KMS-11 (cell line): ENCODE results near the gene P2RX2.

ENCODE experiments used
- H2AFZ ChIP-seq: fragments of 200-600 bp; sonication (generic); 2 replicates; pipeline ENCODE4 v1.6.1; 2016; ENCODE audit warnings: antibody characterized with exemption, mixed run types, low read depth
- H3K27ac ChIP-seq: fragments of 200-600 bp; sonication (generic); 2 replicates; pipeline ENCODE4 v1.6.1; 2016; ENCODE audit warnings: mild to moderate bottlenecking, mixed run types
- H3K27me3 ChIP-seq: fragments of 200-600 bp; sonication (generic); 2 replicates; pipeline ENCODE4 v1.6.1; 2017; ENCODE audit warnings: mild to moderate bottlenecking, low read depth, mixed run types, moderate library complexity; ENCODE audit not compliant: insufficient read depth
- H3K36me3 ChIP-seq: fragments of 200-600 bp; sonication (generic); 2 replicates; pipeline ENCODE4 v1.6.1; 2017; ENCODE audit warnings: mild to moderate bottlenecking, mixed run types; ENCODE audit not compliant: insufficient read depth
- H3K4me1 ChIP-seq: fragments of 200-600 bp; sonication (generic); 2 replicates; pipeline ENCODE4 v1.6.1; 2016; ENCODE audit warnings: mild to moderate bottlenecking, low read depth, mixed run types; ENCODE audit not compliant: poor library complexity, severe bottlenecking
- H3K4me2 ChIP-seq: fragments of 200-600 bp; sonication (generic); 2 replicates; pipeline ENCODE4 v1.7.0; 2016; ENCODE audit warnings: mild to moderate bottlenecking, mixed run types
- H3K4me3 ChIP-seq: fragments of 200-600 bp; sonication (generic); IDR thresholded peaks from 2 replicates; pipeline ENCODE4 v1.6.1; 2017; ENCODE audit warnings: low read depth, low read length, mixed read lengths; ENCODE audit not compliant: insufficient read depth
- H3K79me2 ChIP-seq: fragments of 200-600 bp; sonication (generic); 2 replicates; pipeline ENCODE4 v1.6.1; 2016; ENCODE audit warnings: low read depth, mixed run types; ENCODE audit not compliant: insufficient read depth
- H3K9ac ChIP-seq: fragments of 200-600 bp; sonication (generic); 2 replicates; pipeline ENCODE4 v1.6.1; 2016; ENCODE audit warnings: mild to moderate bottlenecking, mixed run types
- H4K20me1 ChIP-seq: fragments of 200-600 bp; sonication (generic); 2 replicates; pipeline ENCODE4 v1.6.1; 2016; ENCODE audit warnings: mild to moderate bottlenecking, mixed run types; ENCODE audit not compliant: insufficient read depth
- TF ChIP-seq, protein P1 (sequence below): fragments of 200-600 bp; sonication (generic); conservative IDR thresholded peaks from 2 replicates; pipeline ENCODE4 v1.6.1; 2017; ENCODE audit warnings: low read depth, mild to moderate bottlenecking, antibody characterized with exemption, low read length, moderate library complexity, mixed read lengths

Gene P2RX2

DNA sequence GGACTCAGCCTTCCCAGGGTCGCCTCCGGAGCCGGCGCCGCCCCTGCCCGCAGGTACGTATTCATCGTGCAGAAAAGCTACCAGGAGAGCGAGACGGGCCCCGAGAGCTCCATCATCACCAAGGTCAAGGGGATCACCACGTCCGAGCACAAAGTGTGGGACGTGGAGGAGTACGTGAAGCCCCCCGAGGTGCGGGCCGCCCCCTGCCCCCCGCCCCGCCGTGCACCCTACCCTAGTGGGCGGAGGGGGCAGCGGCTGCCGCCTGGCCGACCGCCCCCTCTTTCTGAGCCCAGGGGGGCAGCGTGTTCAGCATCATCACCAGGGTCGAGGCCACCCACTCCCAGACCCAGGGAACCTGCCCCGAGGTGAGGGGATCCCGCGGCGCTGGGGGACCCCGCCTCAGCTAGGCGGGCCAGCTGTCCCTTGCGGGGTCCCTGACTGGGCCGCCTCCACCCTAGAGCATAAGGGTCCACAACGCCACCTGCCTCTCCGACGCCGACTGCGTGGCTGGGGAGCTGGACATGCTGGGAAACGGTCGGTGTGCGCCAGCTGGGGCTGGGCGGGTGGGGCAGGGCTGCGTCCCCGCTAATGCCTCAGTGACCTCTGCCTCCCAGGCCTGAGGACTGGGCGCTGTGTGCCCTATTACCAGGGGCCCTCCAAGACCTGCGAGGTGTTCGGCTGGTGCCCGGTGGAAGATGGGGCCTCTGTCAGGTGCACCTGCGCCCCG is 973 bp downstream of the P2RX2 start:
- no peaks in the 10 kb centered on the region for H3K27me3 ChIP-seq
- no peaks in the 10 kb centered on the region for H4K20me1 ChIP-seq
- H3K9ac ChIP-seq = no peak overlapping the region
- no peaks in the 10 kb centered on the region for H3K79me2 ChIP-seq
- no peak overlapping the region for H2AFZ ChIP-seq
- no peaks in the 10 kb centered on the region for H3K36me3 ChIP-seq
- no peaks in the 10 kb centered on the region for H3K4me1 ChIP-seq
- no peak overlapping the region for H3K4me2 ChIP-seq
- no peak overlapping the region for H3K27ac ChIP-seq
- H3K4me3 ChIP-seq = no peak overlapping the region
- TF ChIP-seq, protein P1, sequence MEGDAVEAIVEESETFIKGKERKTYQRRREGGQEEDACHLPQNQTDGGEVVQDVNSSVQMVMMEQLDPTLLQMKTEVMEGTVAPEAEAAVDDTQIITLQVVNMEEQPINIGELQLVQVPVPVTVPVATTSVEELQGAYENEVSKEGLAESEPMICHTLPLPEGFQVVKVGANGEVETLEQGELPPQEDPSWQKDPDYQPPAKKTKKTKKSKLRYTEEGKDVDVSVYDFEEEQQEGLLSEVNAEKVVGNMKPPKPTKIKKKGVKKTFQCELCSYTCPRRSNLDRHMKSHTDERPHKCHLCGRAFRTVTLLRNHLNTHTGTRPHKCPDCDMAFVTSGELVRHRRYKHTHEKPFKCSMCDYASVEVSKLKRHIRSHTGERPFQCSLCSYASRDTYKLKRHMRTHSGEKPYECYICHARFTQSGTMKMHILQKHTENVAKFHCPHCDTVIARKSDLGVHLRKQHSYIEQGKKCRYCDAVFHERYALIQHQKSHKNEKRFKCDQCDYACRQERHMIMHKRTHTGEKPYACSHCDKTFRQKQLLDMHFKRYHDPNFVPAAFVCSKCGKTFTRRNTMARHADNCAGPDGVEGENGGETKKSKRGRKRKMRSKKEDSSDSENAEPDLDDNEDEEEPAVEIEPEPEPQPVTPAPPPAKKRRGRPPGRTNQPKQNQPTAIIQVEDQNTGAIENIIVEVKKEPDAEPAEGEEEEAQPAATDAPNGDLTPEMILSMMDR = no peak

DNA sequence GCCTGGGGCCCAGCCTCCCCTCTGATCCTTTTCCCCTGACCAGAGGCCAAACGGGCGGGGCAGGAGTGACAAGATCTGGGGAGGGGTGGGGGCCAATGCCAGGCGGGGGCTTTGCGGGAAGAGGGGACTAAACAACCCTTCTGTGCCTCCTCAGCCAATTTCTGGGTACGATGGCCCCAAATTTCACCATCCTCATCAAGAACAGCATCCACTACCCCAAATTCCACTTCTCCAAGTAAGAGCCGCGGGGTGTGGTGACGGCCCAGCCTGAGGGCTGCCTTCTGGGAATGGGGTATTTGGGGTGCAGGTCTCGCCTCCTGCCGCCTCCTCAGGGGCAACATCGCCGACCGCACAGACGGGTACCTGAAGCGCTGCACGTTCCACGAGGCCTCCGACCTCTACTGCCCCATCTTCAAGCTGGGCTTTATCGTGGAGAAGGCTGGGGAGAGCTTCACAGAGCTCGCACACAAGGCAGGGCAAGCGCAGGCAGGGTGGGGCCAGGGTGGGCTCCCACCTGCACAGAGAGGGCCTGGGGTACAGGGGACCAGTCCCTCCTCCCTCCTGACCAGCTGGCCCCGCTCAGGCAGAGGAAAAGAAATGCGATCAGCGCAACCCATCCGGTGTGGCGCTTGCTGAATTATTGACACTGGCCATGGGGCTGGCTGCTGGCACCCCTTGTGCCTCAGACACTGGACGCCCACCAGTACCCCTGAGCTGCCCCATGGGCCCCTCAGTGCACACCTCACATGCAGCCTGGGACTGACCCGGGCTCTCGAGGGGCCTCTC is 1.7 kb downstream of the P2RX2 start:
- no peaks in the 10 kb centered on the region for H3K36me3 ChIP-seq
- no peak overlapping the region for H3K4me3 ChIP-seq
- H3K9ac ChIP-seq = no peak overlapping the region
- no peak overlapping the region for H3K27ac ChIP-seq
- H3K27me3 ChIP-seq = no peaks in the 10 kb centered on the region
- H3K4me2 ChIP-seq = no peak overlapping the region
- H2AFZ ChIP-seq = no peak overlapping the region
- H4K20me1 ChIP-seq = no peaks in the 10 kb centered on the region
- TF ChIP-seq, protein P1 = no peak
- no peaks in the 10 kb centered on the region for H3K4me1 ChIP-seq
- no peaks in the 10 kb centered on the region for H3K79me2 ChIP-seq

DNA sequence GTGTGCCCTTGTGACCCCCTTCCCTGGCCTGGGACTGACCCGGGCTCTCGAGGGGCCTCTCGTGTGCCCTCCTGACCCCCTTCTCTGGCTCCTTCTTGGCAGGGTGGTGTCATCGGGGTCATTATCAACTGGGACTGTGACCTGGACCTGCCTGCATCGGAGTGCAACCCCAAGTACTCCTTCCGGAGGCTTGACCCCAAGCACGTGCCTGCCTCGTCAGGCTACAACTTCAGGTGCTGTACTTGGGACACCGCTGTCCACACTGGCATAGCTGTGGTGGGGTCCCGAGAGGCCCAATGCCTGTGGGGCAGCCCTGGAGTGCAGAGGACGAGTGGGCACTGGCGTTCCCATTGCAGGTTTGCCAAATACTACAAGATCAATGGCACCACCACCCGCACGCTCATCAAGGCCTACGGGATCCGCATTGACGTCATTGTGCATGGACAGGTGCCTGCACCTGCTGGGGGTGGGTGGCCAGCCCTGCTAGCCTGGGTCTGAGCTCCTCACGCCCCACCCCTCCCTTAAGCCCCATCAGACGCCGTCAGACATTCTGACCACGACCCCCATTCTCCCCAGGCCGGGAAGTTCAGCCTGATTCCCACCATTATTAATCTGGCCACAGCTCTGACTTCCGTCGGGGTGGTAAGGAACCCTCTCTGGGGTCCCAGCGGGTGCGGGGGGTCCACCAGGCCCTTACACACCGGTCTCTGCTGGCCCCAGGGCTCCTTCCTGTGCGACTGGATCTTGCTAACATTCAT is 2.5 kb downstream of the P2RX2 start:
- Histone ChIP-seq H3K36me3 (no peaks in the 10 kb centered on the region), H4K20me1 (no peaks in the 10 kb centered on the region), H2AFZ (no peak overlapping the region), H3K27me3 (no peaks in the 10 kb centered on the region), H3K27ac (no peak overlapping the region), H3K79me2 (no peaks in the 10 kb centered on the region), H3K4me2 (no peak overlapping the region), H3K4me1 (no peaks in the 10 kb centered on the region), H3K4me3 (no peak overlapping the region), H3K9ac (no peak overlapping the region)
- TF ChIP-seq, protein P1 = no peak

DNA sequence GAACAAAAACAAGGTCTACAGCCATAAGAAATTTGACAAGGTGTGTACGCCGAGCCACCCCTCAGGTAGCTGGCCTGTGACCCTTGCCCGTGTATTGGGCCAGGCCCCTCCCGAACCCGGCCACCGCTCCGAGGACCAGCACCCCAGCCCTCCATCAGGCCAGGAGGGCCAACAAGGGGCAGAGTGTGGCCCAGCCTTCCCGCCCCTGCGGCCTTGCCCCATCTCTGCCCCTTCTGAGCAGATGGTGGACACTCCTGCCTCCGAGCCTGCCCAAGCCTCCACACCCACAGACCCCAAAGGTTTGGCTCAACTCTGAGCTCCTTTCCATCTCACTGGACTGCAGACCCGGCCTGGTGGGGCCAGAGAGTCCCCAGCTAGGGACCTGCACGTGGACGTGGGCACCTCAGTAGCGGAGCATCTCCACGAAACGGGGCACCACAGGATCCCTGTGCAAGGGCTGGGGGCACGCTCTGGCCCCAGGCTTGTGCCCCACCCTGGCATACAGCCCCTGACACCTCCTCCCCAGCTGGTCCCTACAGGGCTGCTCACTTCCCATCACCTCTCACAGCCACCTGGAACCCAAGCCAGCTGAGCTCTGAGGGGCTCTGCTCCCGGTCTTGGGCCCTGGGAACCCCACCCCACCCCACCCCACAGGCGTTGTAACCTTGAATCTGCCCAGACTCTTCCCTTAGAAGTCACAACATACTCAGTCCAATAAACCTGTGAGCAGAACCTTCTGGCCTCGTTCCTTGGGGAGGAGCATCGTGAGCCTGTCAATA is 3.3 kb downstream of the P2RX2 start:
- no peak overlapping the region for H3K27ac ChIP-seq
- H4K20me1 ChIP-seq = no peaks in the 10 kb centered on the region
- TF ChIP-seq, protein P1 = no peak
- no peaks in the 10 kb centered on the region for H3K79me2 ChIP-seq
- no peaks in the 10 kb centered on the region for H3K27me3 ChIP-seq
- H3K4me1 ChIP-seq = no peaks in the 10 kb centered on the region
- H3K9ac ChIP-seq = no peak overlapping the region
- H3K4me2 ChIP-seq = no peak overlapping the region
- H2AFZ ChIP-seq = no peak overlapping the region
- H3K4me3 ChIP-seq = no peak overlapping the region
- H3K36me3 ChIP-seq = no peaks in the 10 kb centered on the region
